GM21825 (cell line): ENCODE data around the gene FSTL4.

Experiments
- ATAC-seq: cut with Tn5 transposase; IDR thresholded peaks from one replicate; pipeline ENCODE4 v1.9.1; 2021; ENCODE audit warnings: mild to moderate bottlenecking, moderate library complexity; ENCODE audit not compliant: unreplicated experiment

FSTL4 gene

DNA sequence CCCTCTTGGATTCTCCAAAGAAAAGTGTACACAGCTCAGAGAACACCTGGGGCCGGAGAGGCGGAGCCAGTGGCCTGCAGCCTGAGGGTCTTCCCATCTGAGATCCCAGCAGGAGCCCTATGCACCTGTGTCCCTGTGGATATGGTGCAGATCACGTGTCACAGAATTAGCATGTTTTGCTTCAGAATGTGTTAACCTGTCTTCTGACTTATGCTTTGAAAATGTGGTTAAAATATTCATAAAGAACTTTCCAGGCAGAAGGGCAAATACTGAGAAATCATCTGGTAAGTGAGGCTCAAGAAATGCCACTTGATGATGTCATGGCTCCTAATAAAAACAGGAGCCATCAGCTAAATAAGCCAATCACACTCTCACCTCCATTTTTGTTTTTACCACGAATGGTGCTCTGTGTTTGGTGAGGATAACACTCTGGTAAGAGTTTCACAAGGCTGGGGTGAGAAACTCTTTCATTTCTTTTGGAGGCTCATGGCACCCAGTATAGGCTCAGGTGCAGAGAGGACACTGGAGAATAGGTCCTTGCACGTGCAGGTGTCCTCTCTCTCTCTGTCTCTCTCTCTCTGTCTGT, 279.8 kb downstream of the FSTL4 start:
- ATAC-seq = no peak

GRCh38 chr5:133331941-133332340, 280.4 kb downstream of the FSTL4 start:
- no peak for ATAC-seq

DNA sequence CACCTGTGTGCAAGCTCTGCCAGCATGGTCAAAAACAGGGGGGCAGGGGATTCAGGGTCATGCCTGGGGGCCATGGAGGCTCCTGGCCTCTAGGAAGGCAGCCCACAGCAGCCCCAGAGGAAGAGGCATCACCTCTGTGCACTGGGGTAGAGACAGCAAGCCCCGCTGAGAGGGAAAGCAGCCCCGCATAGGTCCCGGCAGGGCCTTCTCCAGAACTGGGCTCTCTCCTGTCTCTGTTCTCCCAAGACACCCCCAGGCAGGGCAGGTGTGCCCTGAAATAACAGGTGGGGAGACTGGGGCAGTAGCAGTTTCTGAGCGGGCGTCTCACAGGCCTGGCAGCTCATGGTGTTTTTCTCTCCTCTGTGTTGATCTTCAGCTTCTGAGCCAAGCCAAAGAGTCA, 281.4 kb downstream of the FSTL4 start:
- no peak for ATAC-seq

- ATAC-seq = no peak
These were observed 283.5 kb downstream of the FSTL4 start for GRCh38 chr5:133328800-133329199.

DNA sequence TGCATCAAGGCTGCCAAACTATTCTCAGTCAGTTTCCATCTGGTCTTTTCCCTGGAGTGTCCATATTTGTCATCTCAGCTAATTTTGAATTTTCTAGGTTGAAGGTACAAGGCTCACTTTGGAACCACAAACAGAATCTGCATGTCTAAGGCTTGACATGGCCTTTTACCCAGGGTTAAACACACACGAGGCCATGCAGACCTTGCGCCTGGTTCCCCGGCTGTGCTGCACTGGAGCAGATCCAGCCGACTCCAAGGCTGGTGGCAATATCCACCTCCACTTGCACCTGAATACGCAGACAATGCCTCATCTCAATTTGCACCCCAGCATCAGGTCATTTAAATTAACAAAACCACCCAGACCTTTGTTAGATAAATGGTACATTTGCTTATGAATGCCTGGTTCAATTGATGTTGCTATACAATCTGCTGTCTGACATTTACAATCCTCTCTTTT, 284.4 kb downstream of the FSTL4 start:
- ATAC-seq = no peak

- ATAC-seq = no peak
These were observed 286.0 kb downstream of the FSTL4 start for GRCh38 chr5:133326361-133326760.

- ATAC-seq = no peak
These were observed 286.5 kb downstream of the FSTL4 start for GRCh38 chr5:133325864-133326263.

DNA sequence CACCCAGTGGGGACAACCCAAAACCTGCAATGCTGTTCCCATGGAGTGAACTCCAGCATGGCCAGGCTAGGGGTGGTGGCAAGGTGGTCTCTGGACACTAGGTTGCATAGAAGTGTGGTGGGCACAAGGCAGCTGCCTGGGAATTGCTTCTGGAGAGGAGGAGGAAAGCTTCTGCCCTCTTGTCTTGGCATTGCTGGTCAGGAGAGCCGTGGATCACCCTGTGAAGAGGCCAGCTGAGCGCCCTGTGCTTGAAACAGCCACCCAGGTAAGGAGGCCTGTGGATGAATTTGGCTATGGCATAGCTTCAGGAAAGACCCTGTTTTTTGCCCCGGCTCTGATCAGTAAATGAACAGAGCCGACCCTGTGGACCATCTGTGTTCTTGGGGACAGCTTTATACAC, 287.4 kb downstream of the FSTL4 start:
- no peak for ATAC-seq

DNA sequence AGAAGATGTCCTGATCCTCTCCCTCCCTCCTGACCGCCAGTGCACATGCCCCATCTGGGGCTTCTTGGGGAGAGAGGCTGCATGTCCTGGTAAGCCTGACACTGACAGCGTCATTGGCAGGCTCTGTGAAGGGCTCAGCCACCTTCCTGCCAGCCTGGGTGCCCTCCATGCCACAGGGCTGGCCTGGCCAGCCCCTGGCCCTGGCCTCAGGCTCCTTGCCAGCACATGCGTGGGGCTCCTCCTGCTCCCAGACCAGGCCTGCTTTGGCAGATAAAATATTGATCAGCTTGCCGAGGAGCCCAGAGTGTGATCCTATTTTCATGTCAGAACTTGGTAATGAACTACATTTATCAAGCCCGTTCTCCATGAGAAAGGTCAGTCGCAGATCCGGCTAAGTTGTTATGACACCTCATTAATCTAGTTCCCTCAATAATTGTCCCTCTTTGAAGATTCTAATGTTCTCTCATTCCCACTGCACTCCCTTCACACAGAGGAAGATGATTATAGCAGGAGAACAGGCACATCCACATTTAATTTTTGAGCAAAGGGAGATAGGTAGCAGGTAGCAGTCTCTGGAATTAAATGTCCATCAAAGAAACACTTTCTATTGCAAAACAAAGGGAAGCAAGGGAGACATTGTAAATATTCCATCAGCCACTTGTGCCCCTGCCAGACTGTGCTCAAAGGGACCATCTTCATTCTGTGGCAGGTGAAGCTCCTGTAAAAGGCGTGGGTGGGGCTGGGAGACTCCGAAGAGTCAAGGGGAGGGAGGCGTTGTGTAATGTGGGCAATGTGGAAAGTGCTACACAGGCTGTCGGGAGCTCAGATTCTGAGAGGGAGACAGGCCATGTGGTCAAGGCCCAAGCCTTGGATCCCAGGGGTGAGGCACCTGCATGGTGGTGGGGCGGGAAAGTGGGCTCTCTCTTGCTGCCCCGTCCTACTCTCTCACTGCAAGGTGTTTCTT, 288.6 kb downstream of the FSTL4 start:
- no peak for ATAC-seq

GRCh38 chr5:133322743-133323142, 289.6 kb downstream of the FSTL4 start:
- no peak for ATAC-seq

DNA sequence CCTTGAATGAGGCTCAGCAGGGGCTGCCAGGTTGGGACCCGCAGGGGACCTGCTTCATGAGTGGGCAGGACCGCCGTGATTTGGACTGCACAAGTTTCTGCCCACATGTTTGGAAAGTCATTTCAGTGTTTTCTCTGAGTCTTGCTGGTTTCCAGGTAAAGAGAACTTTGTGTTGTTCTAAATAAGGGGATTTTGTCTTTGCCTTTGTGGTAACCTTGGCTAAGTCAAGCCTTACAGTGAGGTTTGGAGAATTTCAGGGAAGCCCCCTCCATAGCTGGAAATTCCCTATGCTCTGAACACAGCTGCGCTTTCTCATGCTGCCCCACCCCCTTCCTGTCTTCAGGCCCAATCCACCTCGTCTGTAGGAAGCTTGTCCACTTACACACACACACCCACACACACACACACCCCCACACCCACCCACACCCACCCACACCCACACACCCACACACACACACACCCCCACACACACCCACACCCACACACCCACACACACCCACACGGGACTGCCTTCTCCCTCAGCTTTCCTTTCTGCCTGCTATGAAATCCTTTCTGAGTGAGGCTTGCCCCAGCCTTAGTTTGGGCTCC, 290.4 kb downstream of the FSTL4 start:
- ATAC-seq = peak; percentile 51

- ATAC-seq = no peak
These were observed 291.0 kb downstream of the FSTL4 start for GRCh38 chr5:133321286-133321832.

GRCh38 chr5:133319905-133320520, 292.3 kb downstream of the FSTL4 start:
- no peak for ATAC-seq

- no peak for ATAC-seq
These were observed 293.1 kb downstream of the FSTL4 start for GRCh38 chr5:133319244-133319643.

DNA sequence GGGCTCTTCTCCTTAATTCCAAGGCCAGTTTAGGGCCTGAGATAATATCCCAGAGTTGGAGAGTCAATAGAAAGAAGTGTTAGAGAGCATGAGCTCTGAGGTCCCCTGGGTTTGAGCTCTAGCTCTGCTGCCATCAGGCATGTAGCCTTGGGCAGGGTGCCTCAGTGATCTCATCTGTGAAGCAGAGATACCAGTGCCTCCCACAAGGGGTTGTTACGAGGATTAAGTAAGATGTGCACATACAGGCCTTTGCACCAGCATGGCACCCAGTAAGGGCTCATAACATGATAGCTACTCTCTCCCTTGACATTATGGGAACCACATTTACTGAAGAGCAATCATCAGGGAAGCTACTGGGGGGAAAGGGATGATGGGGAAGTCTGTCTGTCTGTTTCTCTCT, 294.8 kb downstream of the FSTL4 start:
- ATAC-seq = no peak

GRCh38 chr5:133316346-133317343, 295.7 kb downstream of the FSTL4 start:
- ATAC-seq = no peak

GRCh38 chr5:133314086-133314485, 298.3 kb downstream of the FSTL4 start:
- no peak for ATAC-seq

GRCh38 chr5:133311176-133311575, 301.2 kb downstream of the FSTL4 start:
- no peak for ATAC-seq

DNA sequence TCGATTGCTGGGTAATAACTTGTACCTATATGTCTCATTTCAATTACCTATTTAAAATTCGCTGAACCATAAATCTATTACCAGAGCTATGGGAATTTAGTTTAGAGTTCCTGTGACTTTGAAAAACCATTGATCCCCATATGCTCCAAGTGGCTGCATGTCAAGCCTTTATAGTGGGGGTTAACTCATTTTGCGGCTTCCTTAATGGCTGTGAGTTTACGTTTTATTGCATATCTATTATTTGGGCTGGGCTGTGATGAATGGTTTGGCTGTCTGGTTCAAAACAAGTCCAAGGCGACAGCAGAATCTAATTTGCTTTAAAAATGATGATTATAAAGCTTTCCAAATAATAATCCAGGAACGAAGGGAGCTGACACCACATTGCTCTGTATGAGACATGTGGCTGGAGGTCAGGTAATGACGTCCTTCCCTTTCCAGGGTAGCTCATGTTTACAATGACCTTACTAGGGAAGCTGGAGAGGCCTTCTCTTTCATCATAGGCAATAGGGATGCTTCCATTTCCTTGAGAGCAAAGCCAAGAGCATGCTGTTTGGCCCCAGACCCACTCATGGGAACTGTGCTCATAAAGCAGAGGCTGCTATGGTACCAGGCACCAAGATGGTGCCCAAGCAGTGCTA, 302.2 kb downstream of the FSTL4 start:
- ATAC-seq = no peak
